ENCODE measurements around the gene COA6. TPM values are rescaled to one million over a fixed set of nuclear protein-coding genes. Genes with fewer than 3 reads are reported as not detected.
"Not testable (repeated sequence)": the region's sequence is repeated elsewhere in the genome, so short reads cannot be mapped to it uniquely, and the experiment has no call there.

COA6 gene
- total RNA-seq, 1 donor from 2014 or later: 24.6 TPM

DNA sequence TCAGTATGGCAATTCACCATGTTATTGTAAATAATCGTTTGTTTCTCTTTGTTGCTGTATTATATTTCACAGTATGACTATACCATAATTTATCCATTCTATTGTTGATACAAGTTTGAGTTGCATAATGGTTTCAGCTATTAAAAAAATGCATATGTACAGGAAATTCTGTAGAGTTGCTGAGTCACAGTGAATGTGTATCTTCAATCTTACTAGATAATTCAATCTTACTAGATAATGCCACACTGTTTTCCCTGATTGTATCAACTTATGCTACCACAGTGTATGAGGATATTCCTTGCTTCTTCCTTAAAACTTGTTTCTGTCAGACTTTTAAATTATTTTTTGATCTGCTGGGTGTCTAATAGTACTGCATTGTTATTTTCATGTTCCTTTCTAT is 3.5 kb upstream of the COA6 start:
- no peak for DNase-seq

DNA sequence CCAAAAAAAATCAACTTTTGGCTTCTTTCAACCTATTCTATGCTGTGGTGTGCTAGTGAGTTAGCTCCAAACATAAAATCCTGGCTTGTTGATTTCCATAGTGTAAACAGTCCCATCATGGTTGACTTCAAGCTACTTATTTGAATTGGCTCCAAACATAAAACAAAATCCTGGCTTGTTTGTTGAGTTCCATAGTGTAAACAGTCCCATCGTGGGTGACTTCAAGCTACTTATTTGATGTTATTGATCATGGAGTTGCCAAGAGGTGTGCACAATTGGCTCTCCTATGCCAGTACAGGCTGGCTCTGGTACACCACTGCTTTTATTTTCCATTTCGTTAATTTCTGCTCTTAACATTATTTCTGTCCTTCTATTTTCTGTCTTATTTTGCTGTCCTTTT is 1.8 kb upstream of the COA6 start:
- no peak for DNase-seq

DNA sequence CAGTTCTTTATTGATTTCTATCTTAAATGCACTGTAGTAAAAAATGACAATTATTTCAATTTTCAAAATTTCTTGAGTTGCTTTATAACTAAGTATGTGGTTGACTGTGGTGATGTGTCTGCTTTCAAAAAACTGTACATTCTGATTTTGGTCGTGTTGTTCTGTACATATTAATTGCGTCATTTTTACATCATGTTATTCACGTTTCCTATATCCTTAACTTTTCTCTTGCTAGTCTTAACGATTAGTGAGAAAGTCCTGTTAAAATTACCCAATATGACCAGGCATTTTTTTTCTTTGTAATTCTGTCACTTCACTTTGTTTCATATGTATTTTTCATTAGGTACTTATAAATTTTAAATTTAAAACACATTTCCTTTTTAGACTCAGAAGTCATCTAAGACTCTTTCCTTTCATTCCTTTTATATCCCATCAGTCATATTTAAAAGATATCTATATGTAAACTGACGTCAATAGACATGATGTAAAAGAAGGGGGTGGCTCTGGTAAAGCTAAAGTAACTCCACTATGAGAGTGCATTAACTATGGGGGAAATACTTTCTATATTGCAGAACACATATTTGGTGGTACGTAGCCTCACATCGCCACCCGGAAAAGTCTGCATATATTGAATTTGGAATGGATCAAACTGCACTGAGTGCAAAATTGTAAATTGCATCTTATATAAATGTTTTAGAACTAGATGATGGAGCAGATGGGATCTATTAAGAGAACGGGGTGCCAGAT is 1.1 kb upstream of the COA6 start:
- no peak for DNase-seq

DNA sequence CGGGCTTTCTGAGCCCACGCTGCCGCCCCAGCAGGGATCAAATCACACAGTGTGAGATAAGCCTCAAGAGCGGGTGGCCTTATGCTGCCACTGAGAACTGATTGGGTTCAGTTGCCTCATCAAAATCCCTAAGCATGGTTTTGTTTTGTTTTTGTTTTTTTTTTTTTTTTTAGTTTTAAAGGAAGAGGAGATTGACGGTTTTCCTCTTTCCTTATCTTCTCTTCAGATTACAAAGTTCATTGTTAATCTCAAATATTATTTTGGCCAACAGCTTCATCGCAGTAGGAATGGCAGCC is 651 bp downstream of the COA6 start:
- DNase-seq: no peak

DNA sequence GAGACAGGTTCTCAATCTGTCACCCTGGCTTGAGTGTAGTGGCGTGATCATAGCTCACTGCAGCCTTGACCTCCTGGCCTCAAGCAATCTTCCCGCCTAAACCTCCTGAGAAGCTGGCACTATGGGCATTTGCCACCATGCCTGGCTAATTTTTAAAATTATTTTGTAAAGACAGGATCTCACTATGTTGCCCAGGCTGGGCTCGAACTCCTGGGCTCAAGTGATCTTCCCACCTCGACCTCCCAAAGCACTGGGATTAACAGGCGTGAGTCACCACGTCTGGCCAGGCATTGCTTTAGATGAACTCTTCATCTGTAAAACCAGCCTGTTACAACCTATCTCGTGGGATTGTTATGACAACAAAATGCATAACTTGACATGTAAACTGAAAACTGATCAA is 2.4 kb downstream of the COA6 start:
- DNase-seq: no peak

DNA sequence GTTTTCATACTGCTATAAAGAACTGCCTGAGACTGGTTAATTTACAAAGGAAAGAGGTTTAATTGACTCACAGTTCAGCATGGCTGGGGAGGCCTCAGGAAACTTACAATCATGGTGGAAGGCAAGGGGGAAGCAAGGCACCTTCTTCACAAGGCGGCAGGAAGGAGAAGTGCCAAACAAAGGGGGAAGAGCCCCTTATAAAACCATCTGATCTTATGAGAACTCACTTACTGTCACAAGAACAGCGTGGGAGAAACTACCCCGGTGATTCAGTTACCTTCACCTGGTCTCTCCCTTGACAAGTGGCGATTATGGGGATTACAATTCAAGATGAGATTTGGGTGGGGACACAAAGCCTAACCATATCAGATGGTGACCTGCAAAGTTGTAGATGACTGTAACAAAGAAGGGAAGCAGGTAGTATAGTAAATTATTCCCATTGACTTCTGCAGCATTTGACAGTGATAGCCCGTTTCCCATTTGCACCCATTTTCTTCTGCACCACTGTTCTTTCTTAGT is 6.4 kb downstream of the COA6 start:
- DNase-seq: not testable (repeated sequence)

DNA sequence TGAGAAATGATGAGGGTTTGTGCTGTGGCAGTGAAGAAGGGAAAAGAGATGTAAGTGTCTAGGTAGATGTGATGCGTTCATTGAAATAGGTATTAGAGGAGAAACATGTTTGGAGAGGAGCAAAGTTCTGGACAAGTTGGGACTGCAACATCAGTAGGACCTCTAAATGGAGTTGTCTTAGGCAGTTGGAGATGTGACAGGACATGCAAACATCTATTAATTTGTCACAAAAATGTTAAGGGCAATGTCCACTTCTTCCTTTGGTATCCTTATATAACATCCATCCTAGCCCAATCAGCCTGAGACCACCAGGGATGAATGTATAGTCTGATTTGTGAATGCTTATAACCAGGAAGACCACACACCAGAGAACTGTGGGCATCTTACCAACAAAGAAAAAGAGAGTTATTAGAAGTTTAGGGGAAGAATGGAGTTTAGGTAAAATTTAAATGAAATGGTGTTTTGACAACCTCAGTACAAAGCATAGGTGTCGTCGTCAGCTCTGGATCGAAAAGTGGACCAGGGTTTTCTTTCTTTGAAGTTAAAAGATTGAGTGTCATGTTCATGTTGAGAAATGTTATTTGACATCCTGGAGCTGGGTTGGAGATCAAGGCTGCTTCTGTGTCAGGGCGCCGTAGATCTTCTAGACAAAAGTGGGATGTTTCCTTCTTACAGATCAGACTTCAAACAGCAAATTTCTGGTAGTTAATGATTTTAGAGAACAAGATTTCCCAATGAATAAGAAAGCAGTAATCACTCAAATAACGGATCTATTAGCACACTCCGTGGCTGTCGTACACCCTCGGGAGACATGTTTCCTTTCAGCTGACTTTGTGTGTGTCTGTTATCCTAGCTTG is 8.7 kb downstream of the COA6 start:
- no peak for DNase-seq

DNA sequence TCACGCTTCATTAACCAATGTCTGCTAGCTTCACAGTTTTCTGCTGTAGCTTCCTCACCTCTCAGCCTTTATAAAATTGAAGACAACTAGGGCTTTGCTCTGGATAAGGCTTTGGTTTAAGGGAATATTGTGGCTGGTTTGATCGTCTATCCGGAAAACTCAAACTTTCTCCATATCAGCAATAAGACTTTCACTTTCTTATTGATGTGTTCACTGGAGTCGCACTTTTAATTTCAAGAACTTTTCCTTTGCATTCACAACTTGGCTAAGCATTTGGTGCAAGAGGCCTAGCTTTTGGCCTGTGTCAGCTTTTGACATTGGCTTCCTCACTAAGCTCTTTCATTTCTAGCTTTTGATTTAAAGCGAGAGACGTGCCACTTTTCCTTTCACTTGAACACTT is 12.9 kb downstream of the COA6 start:
- DNase-seq: no peak

DNA sequence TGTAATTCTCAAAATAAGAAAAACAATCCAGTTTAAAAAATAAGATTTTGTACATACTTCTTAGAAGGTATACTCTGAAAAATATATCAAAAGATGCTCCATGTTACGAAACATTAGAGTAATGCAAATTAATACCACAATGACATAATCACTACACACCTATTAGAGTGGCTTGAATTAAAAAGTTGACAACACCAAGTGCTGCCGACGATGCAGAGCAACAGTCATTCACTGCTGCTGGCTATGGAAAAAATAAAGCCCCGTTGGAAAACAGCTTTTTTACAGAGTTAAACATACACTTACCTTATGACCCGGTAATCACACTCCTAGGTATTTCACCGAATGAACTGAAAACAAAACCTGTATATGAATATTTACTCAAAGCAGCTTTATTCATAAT is 14.8 kb downstream of the COA6 start:
- no peak for DNase-seq

DNA sequence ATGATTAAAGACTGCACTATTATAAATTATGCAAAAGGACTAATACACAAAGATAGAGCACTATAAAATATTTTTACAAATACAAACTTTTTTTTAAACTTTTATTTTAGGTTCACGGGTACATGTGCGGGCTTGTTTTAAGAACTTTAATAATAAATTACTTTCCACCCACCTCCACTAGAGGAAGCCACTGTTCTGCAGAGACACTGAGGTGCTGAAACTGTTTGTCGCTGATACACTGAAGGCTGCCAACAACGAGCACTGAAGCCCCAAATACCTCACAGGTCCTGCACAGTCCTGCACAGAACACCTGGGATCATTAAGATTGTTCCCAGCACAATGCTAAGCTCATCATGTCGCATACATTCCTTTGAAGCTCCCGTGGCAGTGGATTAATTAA is 19.9 kb downstream of the COA6 start:
- DNase-seq: no peak

DNA sequence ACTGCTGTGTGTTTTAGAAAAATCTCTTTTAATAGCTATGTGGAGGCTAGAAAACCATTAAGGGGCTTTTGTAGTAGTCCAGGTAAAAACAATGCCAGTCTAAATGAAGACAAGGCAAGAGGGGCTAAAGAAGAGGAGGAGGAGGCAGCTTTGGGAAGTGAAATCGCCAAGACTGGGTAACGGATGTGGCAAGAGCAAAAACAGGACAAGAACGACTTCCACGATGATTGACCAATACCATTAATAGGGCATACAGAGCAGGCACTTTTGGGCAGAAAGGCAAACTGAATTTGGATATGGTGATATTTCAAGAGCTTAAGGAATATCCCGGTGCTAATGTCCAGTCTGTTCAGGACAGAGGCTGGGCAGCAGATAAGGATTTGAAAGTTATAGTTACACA is 22.0 kb downstream of the COA6 start:
- no peak for DNase-seq

DNA sequence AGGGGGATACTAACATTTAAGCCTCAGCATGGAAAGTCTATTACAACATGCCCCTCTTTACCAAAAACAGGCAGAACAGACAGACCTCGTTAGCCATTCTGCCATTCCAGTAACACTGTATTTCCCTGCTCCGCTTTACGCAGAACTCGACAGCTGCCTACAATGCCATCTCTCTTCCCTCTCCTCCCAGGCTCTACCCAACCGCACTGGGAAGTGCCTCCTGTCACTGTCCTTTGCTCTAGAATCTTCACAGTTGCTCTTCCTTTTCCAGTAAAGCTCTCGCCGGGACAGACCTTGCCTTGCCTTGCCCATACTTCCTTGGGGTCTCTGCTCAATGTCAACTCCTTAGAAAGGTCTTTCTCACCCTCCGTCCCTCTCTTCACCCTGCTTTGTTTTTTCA is 22.8 kb downstream of the COA6 start:
- DNase-seq: no peak

DNA sequence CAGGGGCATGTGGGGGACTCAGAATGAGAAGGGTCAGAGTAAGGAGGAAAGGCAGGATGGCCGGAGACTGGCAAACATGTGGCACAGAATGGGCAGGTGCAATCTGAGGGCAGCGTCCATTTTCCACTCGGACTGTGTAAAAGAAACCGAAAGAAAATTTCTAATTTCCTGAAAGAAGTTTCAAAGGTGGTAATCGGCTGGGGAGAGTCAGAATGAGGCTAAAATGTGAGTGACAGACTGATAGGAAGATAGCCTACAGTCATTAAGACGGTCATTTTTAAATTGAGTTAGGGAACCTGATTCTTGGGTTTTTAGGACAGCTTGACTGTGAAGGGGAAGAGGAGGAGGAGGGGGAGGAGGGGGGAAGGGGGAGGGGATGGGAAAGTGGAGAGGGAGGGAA is 23.6 kb downstream of the COA6 start:
- DNase-seq: no peak

DNA sequence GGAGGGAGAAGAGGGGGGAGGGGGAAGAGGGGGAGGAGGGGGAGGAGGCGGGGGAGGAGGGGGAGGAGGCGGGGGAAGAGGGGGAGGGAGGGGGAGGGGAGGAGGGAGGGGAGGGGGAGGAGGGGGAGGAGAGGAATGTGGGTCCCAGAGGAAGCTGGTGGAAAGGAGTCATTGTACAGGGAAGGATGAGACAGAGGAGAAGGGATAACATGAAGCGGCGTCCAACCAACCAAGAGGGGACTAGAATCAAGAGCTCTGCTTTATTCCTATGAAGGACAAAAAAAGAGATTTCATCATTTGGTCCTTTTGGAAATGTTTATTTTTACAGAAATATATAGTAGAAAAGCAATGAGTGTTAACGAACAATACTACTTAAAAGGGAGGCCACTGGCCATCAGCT is 24.5 kb downstream of the COA6 start:
- DNase-seq: no peak

DNA sequence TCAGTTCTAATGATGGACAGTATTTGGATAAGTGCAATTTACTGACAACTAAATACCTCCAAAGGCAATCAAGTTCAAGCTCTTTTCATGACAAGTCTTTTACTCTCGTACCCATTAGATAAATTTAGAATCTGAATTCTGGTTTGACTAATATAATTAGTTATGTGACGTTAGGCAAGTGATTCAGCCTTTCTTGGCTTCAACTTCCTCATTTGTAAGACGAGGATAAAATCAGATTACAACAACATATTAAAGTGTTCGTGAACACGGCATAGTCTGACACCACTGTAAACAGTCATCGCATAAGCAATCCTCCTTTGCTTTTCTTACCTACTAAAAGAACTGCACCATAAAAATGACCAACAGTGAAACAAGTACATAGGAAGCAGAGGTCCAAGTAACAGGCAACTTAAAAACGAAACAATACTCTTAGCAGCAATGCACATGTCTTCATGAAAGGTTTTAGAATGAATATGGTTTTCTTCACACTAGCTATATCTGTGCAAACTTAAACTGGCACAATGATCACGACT is 25.7 kb downstream of the COA6 start:
- DNase-seq: no peak

DNA sequence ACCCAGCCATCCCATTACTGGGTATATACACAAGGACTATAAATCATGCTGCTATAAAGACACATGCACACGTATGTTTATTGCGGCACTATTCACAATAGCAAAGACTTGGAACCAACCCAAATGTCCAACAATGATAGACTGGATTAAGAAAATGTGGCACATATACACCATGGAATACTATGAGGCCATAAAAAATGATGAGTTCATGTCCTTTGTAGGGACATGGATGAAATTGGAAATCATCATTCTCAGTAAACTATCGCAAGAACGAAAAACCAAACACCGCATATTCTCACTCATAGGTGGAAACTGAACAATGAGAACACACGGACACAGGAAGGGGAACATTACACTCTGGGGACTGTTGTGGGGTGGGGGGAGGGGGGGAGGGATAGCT is 26.3 kb downstream of the COA6 start:
- not testable (repeated sequence) for DNase-seq

DNA sequence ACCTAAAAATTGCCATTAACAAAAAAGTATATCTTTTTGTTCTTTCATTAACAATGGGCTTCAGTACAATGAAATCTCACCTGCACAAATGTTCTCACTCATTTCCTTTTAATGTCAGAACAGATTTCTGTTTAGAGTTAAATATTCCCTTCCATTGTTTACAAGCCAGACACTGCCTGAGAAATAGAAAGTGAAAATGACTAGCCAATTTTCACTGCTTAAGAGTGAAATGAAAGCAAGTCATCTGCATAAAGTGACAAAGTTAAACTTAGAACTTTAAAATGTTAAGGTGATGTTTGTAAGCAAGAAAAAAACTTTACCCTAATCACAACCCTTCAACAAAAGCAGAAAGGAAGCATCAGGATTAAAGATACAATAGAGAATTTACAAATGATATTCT is 27.5 kb downstream of the COA6 start:
- no peak for DNase-seq

DNA sequence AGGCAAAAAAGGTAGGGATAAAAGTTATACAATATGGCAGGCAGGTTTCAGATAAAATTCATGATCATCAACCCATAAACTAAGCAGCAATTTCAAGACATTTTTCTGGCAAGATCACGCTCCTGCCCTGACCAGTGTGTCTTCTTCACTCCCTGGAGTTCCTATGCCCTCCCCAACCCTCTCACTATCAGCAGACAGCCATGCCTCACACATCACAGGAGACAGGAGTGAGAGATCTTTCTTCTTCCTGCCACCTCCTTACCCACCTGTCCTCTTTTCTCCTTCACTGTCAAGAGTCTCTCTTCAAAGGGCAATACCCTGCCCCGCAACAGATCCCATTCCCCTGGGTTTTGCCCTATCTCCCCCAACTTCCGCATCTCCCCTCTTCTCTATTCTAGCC is 28.4 kb downstream of the COA6 start:
- DNase-seq: no peak

DNA sequence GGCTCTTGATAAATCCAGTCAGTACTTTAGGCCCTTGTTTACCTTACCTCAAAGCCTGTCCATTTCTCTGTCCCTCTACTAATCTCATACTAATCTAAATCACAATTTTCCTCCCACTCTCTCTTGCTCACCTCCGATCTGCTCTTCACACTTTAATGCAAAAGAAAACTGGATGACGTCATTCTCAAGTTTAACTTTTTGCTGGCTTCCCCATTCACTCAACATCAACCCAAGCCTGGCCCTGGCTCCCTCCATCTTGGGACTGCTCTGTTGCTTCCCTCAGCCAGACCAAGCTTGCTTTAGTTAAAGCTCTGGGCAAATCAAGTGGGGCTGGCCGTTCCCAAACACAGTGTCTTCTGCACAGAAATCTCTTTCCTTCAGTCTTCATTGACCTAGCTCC is 29.7 kb downstream of the COA6 start:
- no peak for DNase-seq

DNA sequence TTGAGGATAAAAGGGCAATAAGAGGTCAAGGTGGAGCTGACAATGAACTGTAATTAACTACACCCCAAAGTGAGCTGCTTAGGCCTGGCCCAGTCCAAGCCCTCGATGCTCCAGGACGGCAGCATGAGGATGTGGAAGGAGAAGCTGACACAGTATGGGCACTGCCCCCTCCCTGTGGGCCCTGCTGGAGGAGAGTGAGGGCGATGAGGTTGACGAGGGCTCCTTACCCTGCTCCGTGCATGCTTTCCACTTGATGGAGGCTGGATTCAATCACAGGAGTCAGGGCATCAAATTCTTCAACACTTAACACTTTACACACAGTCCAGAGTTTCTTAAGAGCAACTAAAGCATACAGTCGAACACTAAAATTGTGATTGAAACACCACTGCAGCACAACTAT is 32.4 kb downstream of the COA6 start:
- DNase-seq: no peak

DNA sequence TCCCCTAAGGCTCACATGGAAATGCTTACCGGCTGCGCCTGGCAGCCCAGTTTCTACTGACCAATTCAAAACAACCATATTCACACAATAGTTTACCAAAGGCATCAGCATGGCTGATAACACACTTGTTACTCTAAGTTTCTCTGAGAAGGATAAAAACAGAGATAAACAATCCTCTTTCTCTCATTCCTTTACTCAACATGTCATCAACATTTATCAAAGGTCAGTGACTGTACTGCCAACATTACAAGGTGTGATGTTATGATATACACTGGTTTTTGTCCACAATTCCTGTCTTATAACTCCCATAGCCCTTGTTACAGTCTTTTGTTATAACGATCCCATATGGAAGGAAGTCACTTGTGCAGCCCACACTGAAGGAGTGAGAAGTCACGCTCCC is 33.6 kb downstream of the COA6 start:
- DNase-seq: no peak

DNA sequence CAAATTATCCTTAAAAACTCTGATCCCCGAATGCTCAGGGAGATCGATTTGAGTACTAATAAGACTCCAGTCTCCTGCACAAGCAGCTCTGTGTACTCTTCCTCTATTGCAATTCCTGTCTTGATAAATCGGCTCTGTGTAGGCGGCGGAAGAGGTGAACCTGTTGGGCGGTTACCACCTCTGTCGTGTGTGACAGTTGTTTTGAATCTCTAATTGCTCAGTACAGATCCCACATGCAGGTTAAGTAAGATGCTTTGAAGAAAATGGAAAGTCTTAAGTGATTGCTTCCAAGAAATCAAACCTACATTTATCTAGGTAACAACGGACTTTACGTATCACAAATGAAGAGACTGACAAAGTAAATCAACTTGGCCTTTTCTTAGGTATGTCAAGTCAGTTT is 35.5 kb downstream of the COA6 start:
- no peak for DNase-seq

DNA sequence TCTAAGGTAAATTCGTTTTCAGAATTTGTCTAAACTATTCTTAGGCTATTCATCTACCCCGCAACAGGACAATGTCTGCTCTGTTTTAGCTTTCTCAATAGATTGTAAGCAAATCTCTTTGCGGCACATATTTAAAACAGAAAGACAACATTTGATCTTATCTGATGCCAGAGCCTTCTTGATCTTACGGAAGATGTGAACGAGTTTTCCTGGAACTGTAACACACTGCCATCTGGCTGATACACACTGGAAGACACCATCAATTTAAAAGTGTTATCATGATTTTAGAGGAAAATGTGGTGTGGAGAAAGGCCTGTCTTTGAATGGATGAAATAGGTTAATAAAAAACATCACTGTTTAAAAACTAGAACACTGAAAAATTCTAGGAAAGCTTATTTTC is 36.1 kb downstream of the COA6 start:
- peak; percentile 5 for DNase-seq

DNA sequence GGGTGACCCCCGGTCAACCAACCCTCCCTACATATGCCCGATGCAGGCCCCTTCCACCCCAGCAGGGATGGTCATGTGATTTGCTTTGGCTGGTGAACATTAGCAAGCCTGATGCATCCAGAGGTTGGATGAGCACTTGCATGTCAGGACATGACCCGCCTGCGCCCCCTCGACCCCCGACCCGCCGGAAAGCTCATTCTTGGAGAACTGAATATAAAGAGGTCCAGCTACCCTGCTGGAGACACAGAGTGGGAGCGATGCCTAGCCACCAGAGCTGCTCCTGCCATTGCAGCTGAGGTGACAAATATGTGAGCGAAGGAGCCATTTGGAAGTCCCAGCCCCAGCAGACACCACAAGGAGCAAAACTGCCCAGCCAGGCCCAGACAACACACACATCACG is 39.6 kb downstream of the COA6 start:
- DNase-seq: no peak
